Keratinocyte (primary cell): ENCODE results near the gene CDC42EP3.

Source experiments
- EZH2 ChIP-seq: IDR thresholded peaks from one replicate; pipeline ENCODE4 v1.6.1; 2012; ENCODE audit warnings: inconsistent platforms, mild to moderate bottlenecking, low read length, moderate library complexity
- TF ChIP-seq, protein P1 (sequence below), 3 experiments: IDR thresholded peaks in 1 of 3; conservative IDR thresholded peaks in 1 of 3; optimal IDR thresholded peaks in 1 of 3; 2 replicates in 2 of 3; 3 replicates in 1 of 3; pipeline versions ENCODE3 to v1.5.1; 2011; ENCODE audit warnings: low read length in 3 of 3, mild to moderate bottlenecking in 3 of 3, moderate library complexity in 2 of 3, control low read depth in 1 of 3, inconsistent platforms in 1 of 3; ENCODE audit not compliant: insufficient read depth in 2 of 3; ENCODE audit errors: extremely low read depth in 1 of 3

DNA sequence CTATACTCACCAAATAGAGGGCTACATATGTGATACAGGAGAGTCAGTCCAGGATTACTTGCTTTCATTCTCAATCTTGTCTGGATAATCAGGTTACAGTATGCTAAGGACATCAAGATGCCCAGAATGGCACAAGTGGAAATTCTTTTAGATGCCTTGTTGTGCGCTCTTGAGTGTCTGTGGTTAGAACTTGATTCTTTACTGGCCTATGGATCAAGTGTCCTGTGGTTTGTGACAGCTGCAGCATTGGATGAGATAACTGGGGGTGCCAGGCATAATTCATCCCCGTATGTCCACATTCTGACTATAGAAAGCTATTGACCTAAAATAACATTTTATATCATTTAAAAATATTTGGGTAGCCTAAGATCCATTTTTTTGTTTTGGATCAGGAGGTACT is 40.1 kb downstream of the CDC42EP3 start:
- TF ChIP-seq, protein P1, sequence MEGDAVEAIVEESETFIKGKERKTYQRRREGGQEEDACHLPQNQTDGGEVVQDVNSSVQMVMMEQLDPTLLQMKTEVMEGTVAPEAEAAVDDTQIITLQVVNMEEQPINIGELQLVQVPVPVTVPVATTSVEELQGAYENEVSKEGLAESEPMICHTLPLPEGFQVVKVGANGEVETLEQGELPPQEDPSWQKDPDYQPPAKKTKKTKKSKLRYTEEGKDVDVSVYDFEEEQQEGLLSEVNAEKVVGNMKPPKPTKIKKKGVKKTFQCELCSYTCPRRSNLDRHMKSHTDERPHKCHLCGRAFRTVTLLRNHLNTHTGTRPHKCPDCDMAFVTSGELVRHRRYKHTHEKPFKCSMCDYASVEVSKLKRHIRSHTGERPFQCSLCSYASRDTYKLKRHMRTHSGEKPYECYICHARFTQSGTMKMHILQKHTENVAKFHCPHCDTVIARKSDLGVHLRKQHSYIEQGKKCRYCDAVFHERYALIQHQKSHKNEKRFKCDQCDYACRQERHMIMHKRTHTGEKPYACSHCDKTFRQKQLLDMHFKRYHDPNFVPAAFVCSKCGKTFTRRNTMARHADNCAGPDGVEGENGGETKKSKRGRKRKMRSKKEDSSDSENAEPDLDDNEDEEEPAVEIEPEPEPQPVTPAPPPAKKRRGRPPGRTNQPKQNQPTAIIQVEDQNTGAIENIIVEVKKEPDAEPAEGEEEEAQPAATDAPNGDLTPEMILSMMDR (optimal IDR thresholded peaks at IDR 0.05 in 1 of 3, IDR thresholded peaks at IDR 0.05 in 1 of 3, conservative IDR thresholded peaks at IDR 0.05 in 1 of 3; ENCODE audit: extremely low read depth in 1 of 3, insufficient read depth in 2 of 3, low read length in 3 of 3): no peak
- TF ChIP-seq EZH2: no peak
